K562 (cell line): Measurements from ENCODE around the gene CD4. TPM values are rescaled to one million over a fixed set of nuclear protein-coding genes. Genes with fewer than 3 reads are reported as not detected.

Experiments
- ARID3B ChIP-seq: fragments of 250-450 bp; sonication (Bioruptor Pico); IDR thresholded peaks from 2 replicates; pipeline ENCODE4 v1.4.0; 2020; ENCODE audit warnings: borderline replicate concordance
- EP300 ChIP-seq: IDR thresholded peaks from 2 replicates; pipeline ENCODE4 v1.6.1; 2012; ENCODE audit warnings: low read length, improper control_type of control experiment
- ETV6 ChIP-seq, 3 experiments: fragments of 150-350 bp in 1 of 3; sonication (generic) in 1 of 3; formaldehyde crosslinking in 1 of 3; IDR thresholded peaks; 2 replicates each; pipeline versions ENCODE4 v1.6.1 to v1.8.0; 2014 to 2022; ENCODE audit warnings: borderline replicate concordance in 2 of 3, low read depth in 2 of 3, antibody characterized with exemption in 1 of 3, low read length in 1 of 3, mild to moderate bottlenecking in 1 of 3, missing genetic modification reagents in 1 of 3
- EWSR1 ChIP-seq: fragments of 450-650 bp; IDR thresholded peaks from 2 replicates; pipeline ENCODE4 v1.6.1; 2018; ENCODE audit warnings: borderline replicate concordance, mild to moderate bottlenecking, low read depth, moderate library complexity; ENCODE audit not compliant: partially characterized antibody
- FOXJ2 ChIP-seq: fragments of 200-800 bp; sonication (Bioruptor generic); IDR thresholded peaks from 2 replicates; pipeline ENCODE4 v1.6.1; 2016; ENCODE audit warnings: missing genetic modification characterization, missing compliant biosample characterization
- FOXJ3 ChIP-seq: sonication (generic); formaldehyde crosslinking; IDR thresholded peaks from 2 replicates; pipeline ENCODE4 v1.4.0; 2020; ENCODE audit warnings: mild to moderate bottlenecking, missing genetic modification reagents
- FOXK1 ChIP-seq: sonication (generic); formaldehyde crosslinking; IDR thresholded peaks from 2 replicates; pipeline ENCODE4 v1.8.0; 2022; ENCODE audit warnings: missing genetic modification reagents, mild to moderate bottlenecking, borderline replicate concordance
- HDAC3 ChIP-seq: fragments of 450-650 bp; IDR thresholded peaks from 2 replicates; pipeline ENCODE4 v1.6.1; 2018; ENCODE audit warnings: borderline replicate concordance, mild to moderate bottlenecking, moderate library complexity; ENCODE audit not compliant: partially characterized antibody
- HDGF ChIP-seq: fragments of 450-650 bp; IDR thresholded peaks from 2 replicates; pipeline ENCODE4 v1.6.1; 2016
- LEF1 ChIP-seq: fragments of 450-650 bp; IDR thresholded peaks from 2 replicates; pipeline ENCODE4 v1.6.1; 2016; ENCODE audit warnings: mild to moderate bottlenecking
- NCOA6 ChIP-seq: fragments of 450-650 bp; IDR thresholded peaks from 2 replicates; pipeline ENCODE4 v1.6.1; 2017; ENCODE audit warnings: mild to moderate bottlenecking
- NKRF ChIP-seq: fragments of 450-650 bp; IDR thresholded peaks from 2 replicates; pipeline ENCODE4 v1.6.1; 2016; ENCODE audit warnings: borderline replicate concordance
- OTX1 ChIP-seq: fragments of 450-650 bp; formaldehyde crosslinking; IDR thresholded peaks from 2 replicates; pipeline ENCODE4 v1.4.0; 2022; ENCODE audit warnings: mild to moderate bottlenecking
- POLR2AphosphoS2 ChIP-seq: IDR thresholded peaks from 2 replicates; pipeline ENCODE4 v1.6.1; 2012; ENCODE audit warnings: low read length, improper control_type of control experiment
- TAF7 ChIP-seq: fragments of 450-650 bp; IDR thresholded peaks from 2 replicates; pipeline ENCODE4 v1.6.1; 2016; ENCODE audit warnings: missing genetic modification characterization, missing compliant biosample characterization
- TAF9B ChIP-seq: fragments of 450-650 bp; IDR thresholded peaks from 2 replicates; pipeline ENCODE4 v1.6.1; 2018; ENCODE audit warnings: mild to moderate bottlenecking; ENCODE audit not compliant: partially characterized antibody
- ZBTB2 ChIP-seq: fragments of 450-650 bp; IDR thresholded peaks from 2 replicates; pipeline ENCODE4 v1.6.1; 2016; ENCODE audit warnings: antibody characterized with exemption
- ZNF143 ChIP-seq: sonication (generic); formaldehyde crosslinking; IDR thresholded peaks from 2 replicates; pipeline ENCODE4 v1.9.0; 2022; ENCODE audit warnings: mild to moderate bottlenecking, missing genetic modification reagents
- ZNF551 ChIP-seq: fragments of 250-450 bp; sonication (Bioruptor Pico); IDR thresholded peaks from 2 replicates; pipeline ENCODE4 v1.5.0; 2021; ENCODE audit warnings: mild to moderate bottlenecking, moderate library complexity
- ZNF668 ChIP-seq: fragments of 250-450 bp; sonication (Bioruptor Pico); IDR thresholded peaks from 2 replicates; pipeline ENCODE4 v1.8.0; 2022; ENCODE audit warnings: mild to moderate bottlenecking, inconsistent platforms
- ZNF707 ChIP-seq: fragments of 250-450 bp; sonication (Bioruptor Pico); conservative IDR thresholded peaks from 2 replicates; pipeline ENCODE4 v1.8.0; 2022; ENCODE audit warnings: inconsistent platforms, mild to moderate bottlenecking, moderate library complexity
- polyA plus RNA-seq, 8 experiments: library from polyadenylated mRNA; depleted of rRNA in 4 of 8; stranded (reverse) in 5 of 8; unstranded in 3 of 8; fragments of >200 nt; fragmentation: Nextera tagmentation in 2 of 8; fragmentation: Illumina TruSeq in 1 of 8; extraction: Ambion mirVana in 2 of 8; extraction: Trizol in 1 of 8; gene quantifications; 2 replicates each; pipeline versions ENCODE4 v1.2.1 to v1.2.3, GENCODE V29; 2011 to 2014; ENCODE audit warnings: inconsistent platforms in 1 of 8, missing spikeins in 1 of 8
- total RNA-seq, 7 experiments: library from RNA; depleted of rRNA in 6 of 7; stranded (reverse); fragments of >200 nt in 6 of 7; fragmentation: Illumina TruSeq in 2 of 7; extraction: Trizol in 2 of 7; gene quantifications; 2 replicates each; pipeline versions ENCODE4 v1.2.1 to v1.2.3, GENCODE V29; 2011 to 2021; ENCODE audit warnings: low replicate concordance in 1 of 7

Gene CD4
- total and polyA plus RNA-seq, 9 of the 15 experiments (the other 6 are each of a cell fraction or from before 2014, with no cell fraction given): 0.06 to 0.27 (median 0.09) TPM; not detected in 5

- no peak for TF ChIP-seq ETV6 (IDR thresholded peaks at IDR 0.05; ENCODE audit: borderline replicate concordance in 1 of 2, low read depth in 2 of 2, low read length in 1 of 2)
- no peak for TF ChIP-seq ETV6 (CRISPR knock-in tag; IDR thresholded peaks at IDR 0.05; ENCODE audit: borderline replicate concordance)
- no peak for TF ChIP-seq ZBTB2
- TF ChIP-seq ZNF668 (CRISPR knock-in tag): no peak
- TF ChIP-seq EWSR1: no peak
- TF ChIP-seq ZNF143 (CRISPR knock-in tag): no peak
- TF ChIP-seq NCOA6: no peak
- TF ChIP-seq HDAC3: no peak
- 0 out of 2 replicates have a peak, but pooled peaks have one; percentile 29 for TF ChIP-seq LEF1
- TF ChIP-seq FOXK1 (CRISPR knock-in tag): no peak
- TF ChIP-seq POLR2AphosphoS2: no peak
- no peak for TF ChIP-seq ZNF707
- TF ChIP-seq ARID3B (CRISPR knock-in tag): no peak
- TF ChIP-seq TAF7 (tag): no peak
- no peak for TF ChIP-seq FOXJ2 (tag)
- TF ChIP-seq HDGF: no peak
- TF ChIP-seq ZNF551 (CRISPR knock-in tag): no peak
- no peak for TF ChIP-seq TAF9B
- no peak for TF ChIP-seq EP300
- TF ChIP-seq OTX1 (CRISPR knock-in tag): no peak
- TF ChIP-seq NKRF: no peak
- no peak for TF ChIP-seq FOXJ3 (CRISPR knock-in tag)
These were observed 23.4 kb upstream of the CD4 start, which contains the start of gene PTMS (continued) for GRCh38 chr12:6765634-6766581.
